Lower leg skin (tissue), 4 donors: ENCODE measurements around the gene RAD51B. TPM values are rescaled to one million over a fixed set of nuclear protein-coding genes. Genes with fewer than 3 reads are reported as not detected.
A peak's percentile ranks its signal among the peaks of the same experiment; 100 is the strongest.

Experiments used
- DNase-seq, 2 donors: peaks; one replicate each; pipeline ENCODE4 v3.0.0-alpha.2; 2019; ENCODE audit warnings: low spot score in 2 of 2
- H3K4me3 ChIP-seq: fragments of 200-600 bp; sonication (generic); 2 replicates; pipeline ENCODE4 v1.5.1; 2017; ENCODE audit warnings: mild to moderate bottlenecking, low read depth; ENCODE audit not compliant: poor library complexity, severe bottlenecking
- CTCF ChIP-seq, 3 donors: fragments of 450-650 bp; IDR thresholded peaks; one replicate each; pipeline ENCODE4 v1.5.1; 2016; ENCODE audit warnings: antibody characterized with exemption in 3 of 3, mild to moderate bottlenecking in 3 of 3, moderate library complexity in 2 of 3
- POLR2A ChIP-seq, 2 donors: fragments of 450-650 bp; IDR thresholded peaks; one replicate each; pipeline ENCODE4 v1.6.1; 2016 to 2017; ENCODE audit warnings: antibody characterized with exemption in 2 of 2, mild to moderate bottlenecking in 1 of 2, moderate library complexity in 1 of 2
- WGBS, 2 donors: methylation state at CpG; one replicate each; pipeline ENCODE4 v1.1.5; 2018; 5-methylcytosine and 5-hydroxymethylcytosine counted together
- intact Hi-C: fragments of 100-400 bp; cut with DNase I; formaldehyde crosslinking; loops from one replicate; pipeline ENCODE4 v1.15.0; 2023; ENCODE audit warnings: low total_unique reads
- total RNA-seq, 4 donors: library from RNA; depleted of rRNA; stranded (reverse); fragments of >200 nt; gene quantifications; one replicate each; pipeline ENCODE4 v1.1.0, GENCODE V29; 2016

The RAD51B gene
- total RNA-seq, 4 donors from 2014 or later: 6.1 to 27.2 (median 13.6) TPM

GRCh38 chr14:68486809-68487208 is 667.2 kb downstream of the RAD51B start:
- no peak overlapping the region for H3K4me3 ChIP-seq
- TF ChIP-seq POLR2A (IDR thresholded peaks at IDR 0.05): no peak
- no peak for TF ChIP-seq CTCF (IDR thresholded peaks at IDR 0.05)
- 80 to 99% methylated on average over 6 of the region's 6 CpGs for WGBS, 2 donors
- intact Hi-C loops: no loop called here
- no peak for DNase-seq

- WGBS, 2 donors: 49 to 56% methylated on average over 3 of the region's 3 CpGs
- no peak overlapping the region for H3K4me3 ChIP-seq
- TF ChIP-seq CTCF (IDR thresholded peaks at IDR 0.05) (no peak), POLR2A (IDR thresholded peaks at IDR 0.05) (no peak)
- intact Hi-C loops: no loop called here
- no peak for DNase-seq
Measured at GRCh38 chr14:68487805-68488590, 668.4 kb downstream of the RAD51B start.

- 93 to 96% methylated on average over 6 of the region's 6 CpGs for WGBS, 2 donors
Measured at GRCh38 chr14:68491793-68492192, 672.2 kb downstream of the RAD51B start.

GRCh38 chr14:68492381-68493151 is 673.0 kb downstream of the RAD51B start:
- DNase-seq: no peak
- WGBS, 2 donors: 90 to 97% methylated on average over 5 of the region's 5 CpGs
- TF ChIP-seq POLR2A (IDR thresholded peaks at IDR 0.05) (no peak), CTCF (IDR thresholded peaks at IDR 0.05) (no peak)
- intact Hi-C loops: no loop called here
- H3K4me3 ChIP-seq: no peak overlapping the region

More at GRCh38 chr14:68491793-68492192, 672.2 kb downstream of the RAD51B start:
- TF ChIP-seq CTCF (IDR thresholded peaks at IDR 0.05) (no peak), POLR2A (IDR thresholded peaks at IDR 0.05) (no peak)
- intact Hi-C loops: no loop called here
- peak in 1 of 2 donors; percentile 40 for DNase-seq
- H3K4me3 ChIP-seq: no peak overlapping the region

GRCh38 chr14:68493152-68493911 is 673.8 kb downstream of the RAD51B start:
- WGBS, 2 donors: 95 to 97% methylated on average over 9 of the region's 9 CpGs
- DNase-seq: no peak

More at GRCh38 chr14:68493152-68493911, 673.8 kb downstream of the RAD51B start:
- no peak for TF ChIP-seq CTCF (IDR thresholded peaks at IDR 0.05)
- no peak for TF ChIP-seq POLR2A (IDR thresholded peaks at IDR 0.05)
- no peak overlapping the region for H3K4me3 ChIP-seq
- intact Hi-C loops: no loop called here
